Measurements from ENCODE around the gene SAMD3. TPM values are rescaled to one million over a fixed set of nuclear protein-coding genes. Genes with fewer than 3 reads are reported as not detected.
A peak's percentile ranks its signal among the peaks of the same experiment; 100 is the strongest.

The SAMD3 gene
- total and polyA plus RNA-seq, 2 of the 8 experiments (the other 6 are each of a cell fraction or from before 2014, with no cell fraction given): 1.8 to 1.9 TPM

DNA sequence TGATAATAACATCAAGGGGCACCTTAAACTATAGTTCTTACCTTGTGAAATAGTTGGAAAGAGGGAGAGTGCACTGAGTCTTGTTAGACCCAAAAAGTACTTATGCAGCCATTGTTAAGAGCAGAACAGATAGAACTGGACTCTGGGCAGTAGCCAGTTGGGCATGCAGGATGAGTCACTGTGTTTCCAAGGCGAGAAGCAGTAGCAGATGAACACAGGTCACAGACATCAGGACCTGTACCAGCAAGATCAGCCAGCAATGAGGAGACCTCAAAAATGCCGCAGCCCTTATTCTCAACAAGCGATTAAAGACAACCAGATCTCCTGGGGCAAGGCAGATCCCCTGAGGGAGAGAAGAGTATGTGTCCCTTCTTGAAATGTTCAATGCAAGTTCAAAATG, 79.0 kb downstream of the SAMD3 start:
- Histone ChIP-seq H3K27ac (ENCODE audit: low read depth, low read length) (no peak overlapping the region), H2BK5ac (ENCODE audit: low read depth, low read length) (no peak overlapping the region), H4K91ac (replicated peaks; ENCODE audit: insufficient read length, low read length) (no peak overlapping the region), H3K18ac (ENCODE audit: extremely low read depth, low read length) (no peak overlapping the region), H2AFZ (ENCODE audit: low read length) (no peak overlapping the region), H3K14ac (ENCODE audit: insufficient read length) (no peak overlapping the region), H4K8ac (ENCODE audit: extremely low read depth, insufficient read depth, low read length) (no peak overlapping the region), H3K56ac (replicated peaks; ENCODE audit: insufficient read length, low read depth, low read length) (no peak overlapping the region), H3K4me2 (ENCODE audit: insufficient read depth in 1 of 2, low read depth in 2 of 2, low read length in 2 of 2) (no peak overlapping the region), H2BK15ac (ENCODE audit: low read length) (no peak overlapping the region), H3K79me1 (ENCODE audit: low read depth, low read length) (no peaks in the 10 kb centered on the region), H3K9me3 (ENCODE audit: insufficient read depth in 2 of 2, low read depth in 1 of 2, low read length in 1 of 2) (no peaks in the 10 kb centered on the region), H3K23me2 (ENCODE audit: low read depth, low read length) (no peaks in the 10 kb centered on the region), H3K4me3 (ENCODE audit: extremely low read depth in 1 of 4, insufficient read depth in 2 of 4, low read depth in 3 of 4, low read length in 4 of 4) (no peak overlapping the region), H4K5ac (ENCODE audit: insufficient read length, low read depth, low read length) (no peak overlapping the region), H2BK12ac (ENCODE audit: low read depth, low read length) (0 out of 2 replicates have a peak overlapping the region, but pooled peaks have one; percentile 41), H3K36me3 (ENCODE audit: control insufficient read depth in 2 of 4, insufficient read depth in 4 of 4, low read length in 3 of 4) (no peaks in the 10 kb centered on the region), H2BK20ac (ENCODE audit: low read length) (no peak overlapping the region), H3K79me2 (ENCODE audit: control insufficient read depth in 1 of 2, insufficient read depth in 2 of 2, low read length in 2 of 2) (no peaks in the 10 kb centered on the region), H2AK5ac (ENCODE audit: low read depth, low read length) (no peak overlapping the region), H3K4ac (replicated peaks; ENCODE audit: insufficient read length, low read depth, low read length) (no peak overlapping the region), H3K23ac (ENCODE audit: insufficient read length) (no peak overlapping the region), H3K9ac (replicated peaks in 1 of 4; ENCODE audit: extremely low read depth in 1 of 4, low read depth in 3 of 4, low read length in 3 of 4) (no peak overlapping the region; a peak in 1 of 7 replicates), H2BK120ac (replicated peaks; ENCODE audit: low read depth, low read length) (no peak overlapping the region), H3K4me1 (replicated peaks in 1 of 4; ENCODE audit: control insufficient read depth in 3 of 4, insufficient read depth in 4 of 4, low read length in 3 of 4) (peaks cover 0 to 2% (median 0%) of the 10 kb centered on the region in 4 experiments; a peak in 1 of 7 replicates), H3K27me3 (replicated peaks in 1 of 4; ENCODE audit: control insufficient read depth in 3 of 4, extremely low read depth in 1 of 4, insufficient read depth in 3 of 4, low read length in 3 of 4) (no peaks in the 10 kb centered on the region), H4K20me1 (replicated peaks in 1 of 2; ENCODE audit: control insufficient read depth in 1 of 2, insufficient read depth in 2 of 2, low read length in 2 of 2) (peaks cover 0 to 2% of the 10 kb centered on the region in 2 experiments)
- ChIA-PET CTCF (ENCODE audit: partially characterized antibody) (interaction anchor here (1.0 to 1.5 kb wide), 2 partner anchors 41 to 137 kb away, joined by 3 to 11 read pairs; no protein-coding TSS in a partner anchor), POLR2A (ENCODE audit: partially characterized antibody) (no interaction called here)
- no peak for DNase-seq (ENCODE audit: low read depth in 1 of 2, low spot score in 2 of 2)
- 97% methylated on average over 3 of the region's 3 CpGs; no CpG with 5 or more reads in 1 of the 2 experiments for WGBS, 2 experiments (ENCODE audit: extremely low coverage in 1 of 2, insufficient coverage in 1 of 2, insufficient read length in 1 of 2, insufficient replicate concordance in 2 of 2, low coverage in 1 of 2, low lambda C conversion rate in 2 of 2, missing lambda C conversion rate in 1 of 2)
- no peak for TF ChIP-seq CTBP2 (IDR thresholded peaks at IDR 0.05; ENCODE audit: borderline replicate concordance, insufficient read depth, insufficient read length, low read length)
- no peak for TF ChIP-seq SP4 (IDR thresholded peaks at IDR 0.05; ENCODE audit: low read length)
- TF ChIP-seq SP1 (IDR thresholded peaks at IDR 0.05; ENCODE audit: low read depth, low read length): no peak
- TF ChIP-seq TAF1 (IDR thresholded peaks at IDR 0.05; ENCODE audit: low read depth, low read length): no peak
- no peak for TF ChIP-seq SIN3A (conservative IDR thresholded peaks at IDR 0.05 in 1 of 2, IDR thresholded peaks at IDR 0.05 in 1 of 2; ENCODE audit: low read depth in 1 of 2, low read length in 2 of 2)
- no peak for TF ChIP-seq NRF1 (IDR thresholded peaks at IDR 0.05; ENCODE audit: low read depth, low read length)
- no peak for TF ChIP-seq TAF7 (optimal IDR thresholded peaks at IDR 0.05; ENCODE audit: borderline replicate concordance, low read depth, low read length)
- TF ChIP-seq SIRT6 (IDR thresholded peaks at IDR 0.05; ENCODE audit: low read length): no peak
- no peak for TF ChIP-seq KDM4A (IDR thresholded peaks at IDR 0.05; ENCODE audit: low read depth, low read length, severe bottlenecking)
- TF ChIP-seq RFX5 (IDR thresholded peaks at IDR 0.05; ENCODE audit: borderline replicate concordance, low read depth, low read length): no peak
- no peak for TF ChIP-seq BCL11A (IDR thresholded peaks at IDR 0.05; ENCODE audit: low read depth in 2 of 2, low read length in 2 of 2)
- FAIRE-seq: no peak

Data from H1 (cell line).